PFSK-1 (cell line): Measurements from ENCODE around the gene ALX4.

Experiments used
- FOXP2 ChIP-seq: optimal IDR thresholded peaks from 2 replicates; pipeline ENCODE3; 2011; ENCODE audit warnings: borderline replicate concordance, control low read depth, inconsistent platforms; ENCODE audit not compliant: insufficient read depth; ENCODE audit errors: extremely low read length, extremely low read depth
- POLR2AphosphoS5 ChIP-seq: IDR thresholded peaks from 2 replicates; pipeline ENCODE4 v1.6.1; 2012; ENCODE audit warnings: low read depth, mild to moderate bottlenecking, control low read depth, low read length, moderate library complexity
- REST ChIP-seq, 2 experiments: IDR thresholded peaks; 2 replicates each; pipeline versions ENCODE4 v1.6.1 to v1.8.0; 2011 to 2012; ENCODE audit warnings: low read depth in 2 of 2, low read length in 2 of 2, control low read depth in 1 of 2, inconsistent platforms in 1 of 2, mild to moderate bottlenecking in 1 of 2, moderate library complexity in 1 of 2; ENCODE audit not compliant: insufficient read depth in 1 of 2
- SIN3A ChIP-seq: IDR thresholded peaks from 2 replicates; pipeline ENCODE4 v1.6.1; 2012; ENCODE audit warnings: mild to moderate bottlenecking, low read length, moderate library complexity, borderline replicate concordance; ENCODE audit not compliant: insufficient read depth
- TAF1 ChIP-seq: IDR thresholded peaks from 2 replicates; pipeline ENCODE4 v1.6.1; 2012; ENCODE audit warnings: low read length, control low read depth, borderline replicate concordance; ENCODE audit not compliant: insufficient read depth

Gene ALX4

GRCh38 chr11:44306052-44306917 lies 3.7 kb downstream of the ALX4 start:
- TF ChIP-seq REST (IDR thresholded peaks at IDR 0.05; ENCODE audit: insufficient read depth in 1 of 2, low read depth in 2 of 2, low read length in 2 of 2) (no peak), POLR2AphosphoS5 (no peak), SIN3A (no peak), TAF1 (no peak), FOXP2 (no peak)

GRCh38 chr11:44305470-44306051 lies 4.4 kb downstream of the ALX4 start:
- TF ChIP-seq SIN3A: no peak
- no peak for TF ChIP-seq TAF1
- TF ChIP-seq POLR2AphosphoS5: no peak
- no peak for TF ChIP-seq REST (IDR thresholded peaks at IDR 0.05; ENCODE audit: insufficient read depth in 1 of 2, low read depth in 2 of 2, low read length in 2 of 2)
- no peak for TF ChIP-seq FOXP2

- TF ChIP-seq FOXP2 (no peak), REST (IDR thresholded peaks at IDR 0.05; ENCODE audit: insufficient read depth in 1 of 2, low read depth in 2 of 2, low read length in 2 of 2) (no peak), POLR2AphosphoS5 (no peak)
Observed at GRCh38 chr11:44305026-44305469, 4.9 kb downstream of the ALX4 start.

- TF ChIP-seq FOXP2 (no peak), SIN3A (no peak), POLR2AphosphoS5 (no peak), TAF1 (no peak), REST (IDR thresholded peaks at IDR 0.05; ENCODE audit: insufficient read depth in 1 of 2, low read depth in 2 of 2, low read length in 2 of 2) (no peak)
Observed at GRCh38 chr11:44304091-44305025, 5.6 kb downstream of the ALX4 start.
